SHP77 (cell line): ENCODE data around the gene NPC1.
A peak's percentile ranks its signal among the peaks of the same experiment; 100 is the strongest.
"Not testable (repeated sequence)": the region's sequence is repeated elsewhere in the genome, so short reads cannot be mapped to it uniquely, and the experiment has no call there.

Experiments
- DNase-seq, 2 experiments: peaks; one replicate each; lab custom pipeline; 2025; lab: John Stamatoyannopoulos, UW

The NPC1 gene

GRCh38 chr18:23586249-23587196 lies at the start of gene NPC1:
TSS of gene NPC1 (minus strand) at chr18:23586506. CDS start at chr18:23586343, 163 bp downstream.
- peak; percentile 82 to 91 for DNase-seq

DNA sequence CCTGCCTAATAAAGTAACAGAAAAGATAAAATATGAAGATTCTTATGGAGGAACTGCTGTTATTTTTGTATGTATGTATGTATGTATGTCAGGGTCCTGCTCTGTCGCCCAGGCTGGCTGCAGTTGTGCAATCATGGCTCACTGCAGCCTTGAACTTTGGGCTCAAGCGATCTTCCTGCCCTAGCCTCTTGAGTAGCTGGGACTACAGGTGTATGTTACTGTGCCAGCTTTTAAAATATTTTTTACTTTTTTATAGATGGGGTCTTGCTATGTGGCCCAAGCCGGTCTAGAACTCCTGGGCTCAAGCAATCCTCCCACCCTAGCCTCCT lies 49.7 kb upstream of the NPC1 start:
- DNase-seq, result no peak

DNA sequence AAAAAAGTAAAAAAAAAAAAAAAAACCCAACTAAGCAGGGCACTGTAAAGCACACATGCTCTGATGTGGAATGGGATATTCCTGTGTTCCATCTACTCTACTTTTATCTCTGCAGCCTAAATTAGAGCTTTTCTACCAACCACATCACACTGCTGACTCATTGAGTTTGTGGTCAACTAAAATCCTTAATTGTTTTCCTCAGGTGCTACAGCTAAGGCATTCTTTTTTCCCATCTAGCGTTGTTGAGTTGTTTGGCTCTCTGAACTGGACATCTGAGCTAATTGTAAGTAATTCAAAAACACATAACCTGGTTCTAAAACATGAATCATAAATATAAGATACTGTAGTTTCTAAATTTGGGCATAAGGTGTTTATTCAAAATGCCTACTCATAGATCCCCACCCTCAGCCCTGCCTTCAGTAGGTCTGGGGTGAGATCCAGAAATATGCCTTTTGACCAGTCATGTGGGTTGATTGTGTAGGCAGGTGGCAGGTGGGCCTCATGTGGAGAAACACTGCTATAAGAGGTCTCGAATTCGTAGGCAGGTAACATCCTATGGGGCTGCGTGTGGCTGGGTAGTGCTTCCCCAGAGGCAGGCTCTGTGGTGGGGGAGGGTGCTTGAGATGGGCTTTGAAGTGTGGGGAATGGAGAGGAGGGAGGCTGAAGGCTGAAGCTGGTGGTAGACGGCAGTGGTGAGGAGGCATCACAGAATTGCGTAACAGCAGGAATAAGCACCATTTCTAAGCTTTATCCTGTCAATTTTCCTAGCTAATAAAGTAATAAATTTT lies 49.2 kb upstream of the NPC1 start:
- DNase-seq, result no peak

- DNase-seq, result no peak
Observed at GRCh38 chr18:23634692-23635091, 48.4 kb upstream of the NPC1 start.

DNA sequence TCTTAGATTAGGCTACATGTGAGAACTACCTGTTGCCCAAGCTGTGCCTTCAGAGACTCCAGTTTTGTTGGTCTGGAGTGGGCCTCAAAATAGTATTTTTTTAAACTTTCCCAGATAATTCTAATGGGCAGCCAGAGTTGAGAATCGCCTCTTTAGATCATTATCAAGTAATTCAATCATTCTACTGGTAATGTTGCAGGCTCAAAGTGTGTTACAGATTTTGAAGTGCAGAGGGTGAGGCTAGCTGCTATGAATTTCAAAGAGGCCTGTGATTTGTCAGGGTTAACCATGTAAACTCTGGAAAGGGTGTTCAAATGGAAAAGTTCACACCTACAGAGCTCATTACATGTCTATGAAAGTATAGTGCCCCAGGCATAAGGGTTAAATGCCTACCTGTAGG lies 46.3 kb upstream of the NPC1 start:
- DNase-seq, result no peak

- DNase-seq, result no peak
Observed at GRCh38 chr18:23631746-23632145, 45.4 kb upstream of the NPC1 start.

GRCh38 chr18:23631312-23631711 lies 45.0 kb upstream of the NPC1 start:
- DNase-seq, result no peak

GRCh38 chr18:23629444-23629946 lies 43.2 kb upstream of the NPC1 start:
- peak; percentile 80 to 89 for DNase-seq

DNA sequence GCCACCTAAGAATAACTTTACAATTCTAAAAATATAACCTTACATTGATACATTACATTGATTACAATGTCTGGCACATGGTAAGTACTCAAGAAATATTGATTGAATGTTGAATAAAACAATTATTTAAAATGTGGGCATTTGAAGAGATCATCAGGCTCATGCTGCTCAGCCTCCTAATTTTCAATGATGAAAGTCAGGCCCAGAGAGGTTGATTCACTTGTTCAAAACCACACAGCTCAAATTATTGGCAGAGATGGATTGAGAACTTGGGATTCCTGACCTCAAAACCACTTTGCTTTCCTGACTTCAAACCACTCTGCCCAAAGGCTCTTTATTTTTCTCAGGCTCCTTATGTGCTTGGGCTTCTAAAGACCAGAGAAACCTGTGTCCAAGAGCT lies 41.7 kb upstream of the NPC1 start:
- no peak for DNase-seq

DNA sequence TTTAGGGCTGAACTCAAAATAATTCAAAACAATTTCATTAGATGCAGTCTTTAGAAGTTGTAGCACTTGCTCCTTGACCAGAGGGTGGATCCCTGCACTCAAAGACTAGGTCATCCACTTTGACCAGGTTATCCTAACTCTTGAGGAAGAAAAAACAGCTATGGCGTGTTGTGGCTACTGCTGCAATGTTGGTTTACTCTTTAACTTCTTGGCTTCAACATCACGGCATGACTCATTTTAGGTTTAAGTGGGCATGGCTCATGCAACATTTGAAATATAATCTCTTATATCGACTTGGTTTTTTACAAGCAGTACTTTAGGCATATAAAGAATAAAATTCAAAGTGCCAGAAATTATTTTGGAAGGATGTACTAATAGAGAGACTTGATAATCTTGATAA lies 41.0 kb upstream of the NPC1 start:
- no peak for DNase-seq

DNA sequence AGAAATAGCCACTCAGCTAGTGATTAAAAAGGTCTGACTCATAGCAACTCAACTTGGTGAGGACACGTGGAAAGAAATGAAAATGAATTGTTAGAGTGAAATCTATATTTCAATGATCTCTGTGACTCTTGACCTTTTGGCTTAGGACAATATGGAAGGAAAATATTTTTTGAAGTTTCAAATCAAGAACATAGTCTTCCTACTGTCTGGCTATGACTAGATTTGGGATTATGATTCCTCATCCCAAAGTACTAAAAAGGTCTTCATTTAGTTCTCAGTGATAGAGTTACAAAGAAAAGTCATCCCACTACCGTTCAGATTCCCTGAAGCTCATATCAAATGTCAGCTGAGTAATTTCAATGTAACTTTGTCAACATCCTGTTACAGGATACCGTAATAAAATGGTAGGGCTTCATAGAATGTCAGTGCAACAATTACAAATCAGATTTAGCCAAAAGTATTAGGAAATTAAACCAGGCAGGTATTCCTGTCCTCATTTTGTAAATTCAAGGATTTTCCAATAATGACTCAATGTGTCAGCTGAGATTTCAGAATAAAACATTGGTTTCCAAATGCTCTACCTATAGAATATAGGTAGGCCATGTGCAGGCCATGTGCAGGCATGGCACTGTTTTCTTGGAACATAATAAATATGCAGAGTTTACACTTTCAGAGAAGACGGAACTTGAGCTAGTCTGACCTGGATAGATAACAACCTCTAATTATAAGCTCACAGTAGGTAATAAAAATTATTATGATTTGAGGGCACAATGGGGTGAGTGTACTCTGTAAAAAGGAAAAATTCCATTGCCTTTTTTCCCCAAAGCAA lies 40.4 kb upstream of the NPC1 start:
- DNase-seq, result no peak

- no peak for DNase-seq
Observed at GRCh38 chr18:23623040-23623439, 36.7 kb upstream of the NPC1 start.

GRCh38 chr18:23619388-23619881 lies 33.1 kb upstream of the NPC1 start:
- DNase-seq, result no peak

DNA sequence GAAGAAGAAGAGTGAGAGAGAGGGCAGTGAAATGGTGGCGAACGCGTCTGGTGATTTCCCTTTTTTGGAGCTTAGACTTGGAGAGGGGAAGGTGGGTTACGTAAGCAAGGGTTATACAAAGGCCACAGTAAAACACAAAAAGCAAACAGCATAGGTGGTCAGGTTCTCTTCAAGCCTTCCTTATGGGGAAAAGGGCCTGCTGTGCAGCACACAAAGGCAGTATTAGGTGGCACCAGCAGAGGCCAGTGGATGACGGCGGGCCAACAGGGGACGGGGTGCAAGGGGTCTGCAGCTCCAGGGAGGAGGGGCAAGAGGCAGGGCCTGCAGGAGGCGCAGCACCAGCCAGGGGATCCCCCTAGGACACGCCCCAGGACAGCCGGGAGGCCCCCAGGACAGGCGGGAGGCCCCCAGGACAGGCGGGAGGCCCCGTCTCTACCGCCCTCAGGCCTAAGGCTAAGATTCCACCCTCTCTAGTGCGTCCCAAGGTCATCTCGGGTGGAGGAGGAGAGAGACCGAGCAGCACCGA lies 32.6 kb upstream of the NPC1 start:
- no peak for DNase-seq

GRCh38 chr18:23617412-23618014 lies 31.2 kb upstream of the NPC1 start:
- no peak for DNase-seq

DNA sequence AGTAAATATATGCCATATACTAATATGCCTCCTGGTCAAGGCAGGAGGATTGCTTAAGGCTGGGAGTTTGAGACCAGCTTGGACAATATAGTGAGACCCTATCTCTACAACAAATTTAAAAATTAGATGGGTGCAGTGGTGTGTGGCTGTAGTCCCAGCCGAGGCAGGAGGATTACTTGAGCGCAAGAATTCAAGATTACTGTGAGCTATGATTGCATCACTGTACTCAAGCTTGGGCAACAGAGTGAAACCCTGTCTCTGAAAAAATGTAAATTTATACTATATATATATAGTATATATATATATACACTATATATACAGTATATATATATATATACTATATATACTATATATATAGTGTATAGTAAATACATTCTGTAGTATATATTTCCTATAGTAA lies 30.0 kb upstream of the NPC1 start:
- DNase-seq, result no peak

- no peak for DNase-seq
Observed at GRCh38 chr18:23614891-23615290, 28.6 kb upstream of the NPC1 start.

- no peak for DNase-seq
Observed at GRCh38 chr18:23614413-23614812, 28.1 kb upstream of the NPC1 start.

DNA sequence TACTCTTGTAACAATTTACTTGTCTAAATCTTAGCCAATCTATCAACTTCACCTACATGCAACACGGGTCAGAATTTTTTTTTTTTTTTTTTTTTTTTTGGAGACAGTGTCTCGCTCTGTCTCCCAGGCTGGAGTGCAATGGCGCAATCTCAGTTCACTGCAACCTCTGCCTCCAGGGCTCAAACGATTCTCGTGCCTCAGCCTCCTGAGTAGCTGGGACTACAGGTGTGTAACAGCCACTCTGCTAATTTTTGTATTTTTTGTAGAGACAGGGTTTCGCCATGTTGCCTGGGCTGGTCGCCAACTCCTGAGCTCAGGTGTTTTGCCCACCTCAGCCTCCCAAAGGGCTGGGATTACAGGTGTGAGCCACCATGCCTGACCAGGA lies 26.8 kb upstream of the NPC1 start:
- not testable (repeated sequence) for DNase-seq

- no peak for DNase-seq
Observed at GRCh38 chr18:23612434-23613090, 26.3 kb upstream of the NPC1 start.
